ENCODE measurements around the gene AGO1. TPM values are rescaled to one million over a fixed set of nuclear protein-coding genes. Genes with fewer than 3 reads are reported as not detected.

AGO1 gene
- polyA plus RNA-seq, 1 donor from 2014 or later: 13.0 TPM

DNA sequence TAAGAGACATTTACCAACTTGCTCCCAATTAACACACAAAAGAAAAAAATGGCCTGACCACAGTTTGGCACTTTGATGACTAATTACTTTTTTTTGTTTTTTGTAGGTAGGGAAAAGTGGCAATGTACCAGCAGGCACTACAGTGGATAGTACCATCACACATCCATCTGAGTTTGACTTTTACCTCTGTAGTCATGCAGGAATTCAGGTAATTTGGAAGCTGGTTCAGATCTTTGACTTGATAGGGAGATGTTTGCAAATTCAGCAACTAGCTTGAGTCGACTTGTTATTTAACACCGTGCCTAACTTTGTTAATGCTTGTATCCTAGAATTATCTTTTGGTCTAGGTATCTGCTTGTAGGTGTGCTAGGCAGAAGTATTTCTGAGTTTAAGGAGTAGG lies 33.0 kb upstream of the AGO1 start:
- Histone ChIP-seq H3K27me3 (ENCODE audit: insufficient read depth, low read depth, low read length) (no peaks in the 10 kb centered on the region), H2AFZ (ENCODE audit: low read depth, low read length) (no peak overlapping the region), H3K9me2 (ENCODE audit: insufficient read depth, low read length) (no peaks in the 10 kb centered on the region), H3K9me3 (ENCODE audit: low read length) (no peaks in the 10 kb centered on the region), H3K79me2 (replicated peaks; ENCODE audit: insufficient read depth, low read length) (no peaks in the 10 kb centered on the region), H3K36me3 (ENCODE audit: insufficient read depth, low read length) (no peaks in the 10 kb centered on the region), H3K4me2 (ENCODE audit: low read length) (no peak overlapping the region), H3K4me3 (ENCODE audit: low read length) (no peak overlapping the region), H3K9ac (ENCODE audit: low read length) (no peak overlapping the region), H3F3A (ENCODE audit: insufficient read depth, low read length, poor library complexity, severe bottlenecking) (no peaks in the 10 kb centered on the region), H3K27ac (ENCODE audit: low read length) (no peak overlapping the region), H4K20me1 (ENCODE audit: insufficient read depth) (no peaks in the 10 kb centered on the region)
- TF ChIP-seq RAD21 (conservative IDR thresholded peaks at IDR 0.05) (no peak), SMC3 (conservative IDR thresholded peaks at IDR 0.05; ENCODE audit: poor library complexity) (no peak), TAF1 (IDR thresholded peaks at IDR 0.05; ENCODE audit: low read depth) (no peak), MXI1 (conservative IDR thresholded peaks at IDR 0.05; ENCODE audit: poor library complexity, severe bottlenecking) (no peak), POLR2AphosphoS5 (IDR thresholded peaks at IDR 0.05) (no peak)
- TF ChIP-seq, protein P1, sequence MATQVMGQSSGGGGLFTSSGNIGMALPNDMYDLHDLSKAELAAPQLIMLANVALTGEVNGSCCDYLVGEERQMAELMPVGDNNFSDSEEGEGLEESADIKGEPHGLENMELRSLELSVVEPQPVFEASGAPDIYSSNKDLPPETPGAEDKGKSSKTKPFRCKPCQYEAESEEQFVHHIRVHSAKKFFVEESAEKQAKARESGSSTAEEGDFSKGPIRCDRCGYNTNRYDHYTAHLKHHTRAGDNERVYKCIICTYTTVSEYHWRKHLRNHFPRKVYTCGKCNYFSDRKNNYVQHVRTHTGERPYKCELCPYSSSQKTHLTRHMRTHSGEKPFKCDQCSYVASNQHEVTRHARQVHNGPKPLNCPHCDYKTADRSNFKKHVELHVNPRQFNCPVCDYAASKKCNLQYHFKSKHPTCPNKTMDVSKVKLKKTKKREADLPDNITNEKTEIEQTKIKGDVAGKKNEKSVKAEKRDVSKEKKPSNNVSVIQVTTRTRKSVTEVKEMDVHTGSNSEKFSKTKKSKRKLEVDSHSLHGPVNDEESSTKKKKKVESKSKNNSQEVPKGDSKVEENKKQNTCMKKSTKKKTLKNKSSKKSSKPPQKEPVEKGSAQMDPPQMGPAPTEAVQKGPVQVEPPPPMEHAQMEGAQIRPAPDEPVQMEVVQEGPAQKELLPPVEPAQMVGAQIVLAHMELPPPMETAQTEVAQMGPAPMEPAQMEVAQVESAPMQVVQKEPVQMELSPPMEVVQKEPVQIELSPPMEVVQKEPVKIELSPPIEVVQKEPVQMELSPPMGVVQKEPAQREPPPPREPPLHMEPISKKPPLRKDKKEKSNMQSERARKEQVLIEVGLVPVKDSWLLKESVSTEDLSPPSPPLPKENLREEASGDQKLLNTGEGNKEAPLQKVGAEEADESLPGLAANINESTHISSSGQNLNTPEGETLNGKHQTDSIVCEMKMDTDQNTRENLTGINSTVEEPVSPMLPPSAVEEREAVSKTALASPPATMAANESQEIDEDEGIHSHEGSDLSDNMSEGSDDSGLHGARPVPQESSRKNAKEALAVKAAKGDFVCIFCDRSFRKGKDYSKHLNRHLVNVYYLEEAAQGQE (IDR thresholded peaks at IDR 0.05; ENCODE audit: borderline replicate concordance): no peak

DNA sequence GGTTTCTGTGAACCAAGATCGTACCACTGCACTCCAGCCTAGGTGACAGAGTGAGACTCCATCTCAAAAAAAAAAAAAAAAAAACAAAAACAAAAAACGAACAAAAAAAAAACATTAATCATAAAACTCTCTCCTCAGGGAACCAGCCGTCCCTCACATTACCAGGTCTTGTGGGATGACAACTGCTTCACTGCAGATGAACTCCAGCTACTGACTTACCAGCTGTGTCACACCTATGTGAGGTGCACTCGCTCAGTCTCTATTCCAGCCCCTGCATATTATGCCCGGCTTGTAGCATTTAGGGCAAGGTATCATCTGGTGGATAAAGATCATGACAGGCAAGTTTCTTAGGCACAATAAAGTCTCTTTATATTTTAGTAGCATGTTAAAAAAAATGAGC lies 32.3 kb upstream of the AGO1 start:
- TF ChIP-seq POLR2AphosphoS5 (IDR thresholded peaks at IDR 0.05) (no peak), MXI1 (conservative IDR thresholded peaks at IDR 0.05; ENCODE audit: poor library complexity, severe bottlenecking) (no peak), EP300 (conservative IDR thresholded peaks at IDR 0.05; ENCODE audit: poor library complexity, severe bottlenecking) (no peak), TAF1 (IDR thresholded peaks at IDR 0.05; ENCODE audit: low read depth) (no peak), SMC3 (conservative IDR thresholded peaks at IDR 0.05; ENCODE audit: poor library complexity) (no peak), RAD21 (conservative IDR thresholded peaks at IDR 0.05) (no peak)
- TF ChIP-seq, protein P2, sequence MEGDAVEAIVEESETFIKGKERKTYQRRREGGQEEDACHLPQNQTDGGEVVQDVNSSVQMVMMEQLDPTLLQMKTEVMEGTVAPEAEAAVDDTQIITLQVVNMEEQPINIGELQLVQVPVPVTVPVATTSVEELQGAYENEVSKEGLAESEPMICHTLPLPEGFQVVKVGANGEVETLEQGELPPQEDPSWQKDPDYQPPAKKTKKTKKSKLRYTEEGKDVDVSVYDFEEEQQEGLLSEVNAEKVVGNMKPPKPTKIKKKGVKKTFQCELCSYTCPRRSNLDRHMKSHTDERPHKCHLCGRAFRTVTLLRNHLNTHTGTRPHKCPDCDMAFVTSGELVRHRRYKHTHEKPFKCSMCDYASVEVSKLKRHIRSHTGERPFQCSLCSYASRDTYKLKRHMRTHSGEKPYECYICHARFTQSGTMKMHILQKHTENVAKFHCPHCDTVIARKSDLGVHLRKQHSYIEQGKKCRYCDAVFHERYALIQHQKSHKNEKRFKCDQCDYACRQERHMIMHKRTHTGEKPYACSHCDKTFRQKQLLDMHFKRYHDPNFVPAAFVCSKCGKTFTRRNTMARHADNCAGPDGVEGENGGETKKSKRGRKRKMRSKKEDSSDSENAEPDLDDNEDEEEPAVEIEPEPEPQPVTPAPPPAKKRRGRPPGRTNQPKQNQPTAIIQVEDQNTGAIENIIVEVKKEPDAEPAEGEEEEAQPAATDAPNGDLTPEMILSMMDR (IDR thresholded peaks at IDR 0.05; ENCODE audit: poor library complexity, severe bottlenecking): no peak
- TF ChIP-seq, protein P1 (IDR thresholded peaks at IDR 0.05; ENCODE audit: borderline replicate concordance): no peak

More for the DNA sequence above, 32.3 kb upstream of the AGO1 start:
- Histone ChIP-seq H2AFZ (ENCODE audit: low read depth, low read length) (no peak overlapping the region), H3F3A (ENCODE audit: insufficient read depth, low read length, poor library complexity, severe bottlenecking) (no peaks in the 10 kb centered on the region), H3K36me3 (ENCODE audit: insufficient read depth, low read length) (peaks cover 4% of the 10 kb centered on the region), H3K4me3 (ENCODE audit: low read length) (no peak overlapping the region), H3K9ac (ENCODE audit: low read length) (no peak overlapping the region), H4K20me1 (ENCODE audit: insufficient read depth) (no peaks in the 10 kb centered on the region), H3K79me2 (replicated peaks; ENCODE audit: insufficient read depth, low read length) (no peaks in the 10 kb centered on the region), H3K9me2 (ENCODE audit: insufficient read depth, low read length) (no peaks in the 10 kb centered on the region), H3K27me3 (ENCODE audit: insufficient read depth, low read depth, low read length) (no peaks in the 10 kb centered on the region), H3K9me3 (ENCODE audit: low read length) (no peaks in the 10 kb centered on the region), H3K4me2 (ENCODE audit: low read length) (no peak overlapping the region), H3K27ac (ENCODE audit: low read length) (no peak overlapping the region)

Measured in neural cell (in vitro differentiated cells).